ENCODE measurements around the gene GRHL1. TPM values are rescaled to one million over a fixed set of nuclear protein-coding genes. Genes with fewer than 3 reads are reported as not detected.

GRHL1 gene
- total RNA-seq, 4 donors from 2014 or later: 112 to 233 (median 121) TPM

DNA sequence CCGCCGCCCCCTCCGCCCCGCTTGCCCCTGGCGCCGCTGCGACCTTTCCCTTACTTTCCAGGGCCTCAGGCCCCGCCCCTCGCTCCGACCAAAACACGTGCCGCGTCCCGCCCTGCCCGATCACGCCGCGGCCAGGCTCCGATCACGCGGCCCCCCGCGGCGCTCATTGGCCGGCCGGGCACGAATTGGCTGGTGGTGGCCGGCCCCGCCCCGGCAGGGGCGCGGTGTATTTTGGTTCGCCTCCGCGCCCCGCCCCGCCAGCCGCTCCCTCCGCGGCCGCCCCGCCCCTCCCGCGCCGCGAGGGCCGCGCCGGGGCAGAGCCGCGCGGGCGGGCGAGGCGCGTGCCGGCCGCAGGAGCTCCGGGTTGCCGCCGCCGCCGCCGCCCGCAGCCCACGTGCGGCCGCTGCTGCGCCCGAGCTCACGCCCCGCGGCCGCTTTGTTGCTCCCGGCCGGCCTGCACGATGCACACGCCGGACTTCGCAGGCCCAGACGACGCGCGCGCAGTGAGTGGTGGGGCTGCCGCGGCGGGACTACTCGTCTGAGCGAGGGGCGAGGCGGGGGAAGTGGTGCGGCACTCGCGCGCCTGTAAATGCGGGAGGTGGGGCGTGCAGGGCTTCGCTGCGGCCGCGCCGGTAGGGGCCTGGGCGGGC is 91.9 kb downstream of the GRHL1 start, which contains the start of gene KLF11:
Gene KLF11, plus strand, starts transcription at position 295 of the 650 bp plus-strand sequence. Its CDS starts 167 bp downstream, at position 462.
- DNase-seq (ENCODE audit: low spot score in 2 of 2): peak; percentile 94 to 96
- TF ChIP-seq, protein P1, sequence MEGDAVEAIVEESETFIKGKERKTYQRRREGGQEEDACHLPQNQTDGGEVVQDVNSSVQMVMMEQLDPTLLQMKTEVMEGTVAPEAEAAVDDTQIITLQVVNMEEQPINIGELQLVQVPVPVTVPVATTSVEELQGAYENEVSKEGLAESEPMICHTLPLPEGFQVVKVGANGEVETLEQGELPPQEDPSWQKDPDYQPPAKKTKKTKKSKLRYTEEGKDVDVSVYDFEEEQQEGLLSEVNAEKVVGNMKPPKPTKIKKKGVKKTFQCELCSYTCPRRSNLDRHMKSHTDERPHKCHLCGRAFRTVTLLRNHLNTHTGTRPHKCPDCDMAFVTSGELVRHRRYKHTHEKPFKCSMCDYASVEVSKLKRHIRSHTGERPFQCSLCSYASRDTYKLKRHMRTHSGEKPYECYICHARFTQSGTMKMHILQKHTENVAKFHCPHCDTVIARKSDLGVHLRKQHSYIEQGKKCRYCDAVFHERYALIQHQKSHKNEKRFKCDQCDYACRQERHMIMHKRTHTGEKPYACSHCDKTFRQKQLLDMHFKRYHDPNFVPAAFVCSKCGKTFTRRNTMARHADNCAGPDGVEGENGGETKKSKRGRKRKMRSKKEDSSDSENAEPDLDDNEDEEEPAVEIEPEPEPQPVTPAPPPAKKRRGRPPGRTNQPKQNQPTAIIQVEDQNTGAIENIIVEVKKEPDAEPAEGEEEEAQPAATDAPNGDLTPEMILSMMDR (IDR thresholded peaks at IDR 0.05): no peak
- TF ChIP-seq POLR2A (IDR thresholded peaks at IDR 0.05) (peak; percentile 80 to 91), POLR2AphosphoS5 (IDR thresholded peaks at IDR 0.05) (peak in 2 of 3 donors; percentile 24 to 45), EP300 (IDR thresholded peaks at IDR 0.05) (no peak)
- H3K4me1 ChIP-seq: peaks cover 77% of the 10 kb centered on the region
- no peaks in the 10 kb centered on the region for H3K27me3 ChIP-seq
- H3K36me3 ChIP-seq: peaks cover 19% of the 10 kb centered on the region
- peak within 1 kb of the TSS; percentile 56 for H3K4me3 ChIP-seq
- peak within 1 kb of the TSS; percentile 99 for H3K27ac ChIP-seq
- no peaks in the 10 kb centered on the region for H3K9me3 ChIP-seq
- no CpG with 5 or more reads among the region's 104 CpGs for WGBS

DNA sequence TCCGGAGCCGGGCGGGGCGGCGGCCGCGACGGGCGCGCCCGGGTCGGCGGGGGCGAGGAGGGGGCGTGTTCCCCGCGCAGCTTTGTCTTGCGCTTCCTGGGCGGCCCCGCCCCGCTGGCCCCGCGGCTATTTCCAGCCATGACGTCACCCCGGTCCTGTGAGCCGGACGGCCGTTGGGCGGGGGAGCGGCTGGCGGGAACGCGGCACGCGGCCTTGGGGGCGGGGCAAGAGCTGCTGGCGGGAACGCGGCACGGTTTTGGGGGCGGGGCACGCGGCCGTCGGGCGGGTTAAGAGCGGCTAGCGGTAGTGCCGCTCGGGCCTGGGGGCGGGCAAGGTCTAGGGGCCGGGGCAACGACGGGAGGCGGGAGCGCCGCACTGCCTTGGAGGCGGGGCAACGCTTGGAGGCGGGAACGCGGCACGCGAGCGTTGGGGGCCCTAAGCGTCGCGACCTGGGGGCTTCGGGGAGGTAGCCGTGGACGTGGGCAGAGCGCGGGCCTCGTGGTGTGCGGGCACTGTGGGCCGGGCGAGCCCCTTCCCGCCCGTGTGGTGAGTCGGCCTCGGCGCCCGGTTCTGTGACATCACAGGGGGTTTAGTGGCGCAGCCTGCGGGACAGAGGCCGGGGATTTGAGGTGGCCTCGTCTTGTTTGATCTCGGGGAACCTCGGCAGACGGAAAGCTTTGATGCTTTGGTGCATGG is 92.6 kb downstream of the GRHL1 start:
- no peaks in the 10 kb centered on the region for H3K9me3 ChIP-seq
- H3K27ac ChIP-seq: peak overlapping the region; percentile 99
- WGBS: 48% methylated on average over 8 of the region's 90 CpGs

DNA sequence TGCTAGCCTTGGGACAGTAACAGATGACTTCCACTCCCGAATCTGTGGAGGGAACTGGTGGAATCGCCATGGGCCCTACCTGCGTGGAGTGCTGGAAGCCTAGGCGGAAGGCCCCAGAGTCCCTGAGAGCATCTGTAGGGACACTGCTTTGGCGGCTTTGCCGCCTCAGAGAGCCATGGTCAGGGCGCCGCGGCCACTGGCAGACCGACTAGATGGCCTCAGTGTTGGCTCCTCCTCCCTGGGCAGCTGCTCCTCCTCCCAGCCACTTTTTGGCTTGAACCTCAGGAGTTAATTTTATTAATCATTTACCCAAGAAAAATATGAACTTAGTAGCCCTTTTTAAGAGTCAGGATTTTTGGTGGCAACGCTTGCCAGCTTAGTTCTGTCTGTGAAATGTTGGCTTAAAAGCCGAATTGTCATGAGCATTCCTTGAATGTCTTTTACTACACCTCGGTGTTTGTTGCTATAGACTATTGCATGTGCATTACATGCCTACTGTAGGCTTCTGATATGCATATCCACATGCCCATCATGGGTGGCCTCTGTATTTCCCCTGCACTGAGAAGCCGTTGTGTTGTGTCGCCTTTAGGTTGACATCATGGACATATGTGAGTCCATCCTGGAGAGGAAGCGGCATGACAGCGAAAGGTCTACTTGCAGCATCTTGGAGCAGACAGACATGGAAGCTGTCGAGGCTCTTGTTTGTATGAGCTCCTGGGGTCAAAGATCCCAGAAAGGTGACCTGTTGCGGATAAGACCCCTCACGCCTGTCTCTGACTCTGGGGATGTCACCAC is 94.3 kb downstream of the GRHL1 start:
- no peak for TF ChIP-seq EP300 (IDR thresholded peaks at IDR 0.05)
- TF ChIP-seq POLR2A (IDR thresholded peaks at IDR 0.05): no peak
- TF ChIP-seq POLR2AphosphoS5 (IDR thresholded peaks at IDR 0.05): no peak
- TF ChIP-seq, protein P1 (IDR thresholded peaks at IDR 0.05): no peak
- Histone ChIP-seq H3K9me3 (no peaks in the 10 kb centered on the region), H3K27ac (peak overlapping the region; percentile 99), H3K4me1 (peaks cover 76% of the 10 kb centered on the region), H3K27me3 (no peaks in the 10 kb centered on the region), H3K4me3 (peak overlapping the region; percentile 56), H3K36me3 (peaks cover 33% of the 10 kb centered on the region)
- 63% methylated on average over 20 of the region's 20 CpGs for WGBS
- no peak for DNase-seq (ENCODE audit: low spot score in 2 of 2)

More for the DNA sequence above, 92.6 kb downstream of the GRHL1 start:
- peak; percentile 98 to 99 for DNase-seq (ENCODE audit: low spot score in 2 of 2)
- Histone ChIP-seq H3K36me3 (peaks cover 22% of the 10 kb centered on the region), H3K27me3 (no peaks in the 10 kb centered on the region), H3K4me1 (peaks cover 83% of the 10 kb centered on the region), H3K4me3 (peak overlapping the region; percentile 56)
- TF ChIP-seq POLR2AphosphoS5 (IDR thresholded peaks at IDR 0.05) (peak in 1 of 3 donors; percentile 37), POLR2A (IDR thresholded peaks at IDR 0.05) (peak in 1 of 2 donors; percentile 37), EP300 (IDR thresholded peaks at IDR 0.05) (peak; percentile 48)
- TF ChIP-seq, protein P1 (IDR thresholded peaks at IDR 0.05): no peak

DNA sequence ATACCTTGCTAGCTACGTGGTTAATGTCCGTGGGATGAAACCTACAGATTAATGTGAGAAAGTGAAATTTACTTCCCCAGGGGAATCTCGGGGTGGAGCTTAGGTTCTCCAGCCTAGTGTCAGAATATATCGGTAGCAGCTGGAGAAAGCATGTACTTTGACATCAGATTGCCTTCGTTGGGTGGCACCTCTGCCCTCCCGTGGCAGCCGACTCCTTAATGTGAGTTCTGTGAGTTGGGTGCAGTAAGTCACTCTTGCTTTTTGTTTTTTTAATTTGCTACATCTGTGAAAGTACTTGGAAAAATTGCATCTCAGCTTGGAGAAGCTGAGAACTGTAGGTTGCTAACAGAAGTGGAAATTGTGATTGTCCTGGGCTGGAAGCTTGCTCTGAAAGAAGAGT is 95.4 kb downstream of the GRHL1 start:
- peaks cover 64% of the 10 kb centered on the region for H3K4me1 ChIP-seq
- H3K27me3 ChIP-seq: no peaks in the 10 kb centered on the region
- WGBS: 35% methylated on average over 7 of the region's 7 CpGs
- H3K27ac ChIP-seq: no peak overlapping the region
- TF ChIP-seq POLR2A (IDR thresholded peaks at IDR 0.05) (no peak), EP300 (IDR thresholded peaks at IDR 0.05) (no peak), POLR2AphosphoS5 (IDR thresholded peaks at IDR 0.05) (no peak)
- TF ChIP-seq, protein P1 (IDR thresholded peaks at IDR 0.05): no peak
- no peaks in the 10 kb centered on the region for H3K9me3 ChIP-seq
- H3K36me3 ChIP-seq: peaks cover 42% of the 10 kb centered on the region
- DNase-seq (ENCODE audit: low spot score in 2 of 2): no peak
- H3K4me3 ChIP-seq: no peak overlapping the region

Measured in suprapubic skin (tissue), 4 donors.